Activated CD4-positive, alpha-beta T cell treated with anti-CD3 and anti-CD28 coated beads, Interleukin-10, Interleukin-2, amounts not matched to agents 100 ng/mL and 50 ng/mL, durations not matched to agents 16 hours and 8 hours (primary cell): ENCODE results near the gene ANGPTL2.

ENCODE experiments used
- DNase-seq: peaks from one replicate; pipeline ENCODE4 v3.0.0-alpha.2; 2020

ANGPTL2 gene

DNA sequence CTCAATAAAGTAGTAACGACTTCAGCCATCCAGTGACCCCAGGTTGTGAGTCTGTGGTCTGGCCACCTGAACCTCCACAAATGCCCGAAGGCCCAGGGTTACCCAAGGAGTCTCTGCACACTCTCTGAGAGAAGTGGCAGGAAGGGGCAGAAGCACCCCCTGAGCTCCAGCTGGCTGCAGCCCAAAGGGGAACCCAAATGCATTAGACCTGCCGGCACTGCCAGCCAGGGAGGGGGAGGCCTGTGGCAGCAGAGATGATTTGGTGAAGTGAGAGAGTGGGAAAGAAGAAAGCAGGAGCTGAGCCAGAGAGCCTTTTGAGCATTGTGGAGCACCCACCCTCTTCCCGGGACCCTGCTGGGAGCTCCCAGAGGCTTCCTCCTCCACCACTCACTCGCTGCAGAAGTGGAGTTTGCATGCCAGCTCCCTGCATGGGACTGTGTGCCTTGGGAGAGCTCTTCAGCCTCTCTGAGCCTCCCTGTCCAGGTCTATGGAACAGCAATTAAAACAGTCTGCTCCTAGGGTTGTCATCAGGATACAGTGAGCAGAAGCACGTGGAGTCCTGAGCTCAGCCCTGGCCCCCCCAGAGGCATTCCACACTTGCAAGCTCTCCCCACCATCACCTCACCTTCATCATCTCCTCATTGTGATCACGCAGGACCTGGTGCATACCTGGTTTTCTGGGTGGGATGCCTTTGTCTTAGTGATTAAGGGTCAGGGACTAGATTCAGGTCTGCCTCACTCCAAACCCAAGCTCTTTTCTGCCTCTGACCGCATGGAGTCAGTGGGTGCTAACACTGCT, 13.8 kb upstream of the ANGPTL2 start:
- no peak for DNase-seq

DNA sequence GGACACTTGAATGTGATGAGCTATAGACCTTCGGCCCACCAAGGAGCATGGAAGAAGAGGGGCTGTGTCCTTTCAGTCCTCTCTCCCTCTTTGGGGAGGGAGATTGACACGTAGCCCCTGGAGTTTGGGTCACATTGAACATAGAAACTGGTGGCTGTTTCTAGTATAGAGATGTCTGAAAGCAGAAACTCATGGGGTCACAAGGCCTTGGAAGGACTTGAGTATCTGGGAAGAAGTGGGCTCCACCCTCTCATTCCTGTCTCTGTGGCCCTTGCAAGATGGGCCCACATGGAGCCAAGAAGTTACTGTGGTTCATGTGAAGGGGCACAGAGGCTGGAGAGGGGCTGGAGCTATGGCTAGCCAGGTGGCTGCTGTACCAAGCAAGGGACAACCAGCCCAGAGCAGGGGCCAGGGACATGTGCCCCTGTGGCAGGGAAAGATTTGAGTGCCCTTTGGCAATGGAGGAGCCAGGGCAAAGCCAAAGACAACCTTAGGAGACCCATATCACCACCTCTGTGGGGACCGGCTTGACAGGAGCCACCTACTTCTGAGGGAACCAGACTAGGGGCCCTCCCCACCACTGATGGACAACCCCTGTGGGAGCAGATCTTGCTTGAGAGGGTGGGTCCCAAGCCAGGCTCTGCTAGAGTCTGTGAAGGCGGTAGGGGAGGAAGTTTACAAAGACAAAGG, 12.8 kb upstream of the ANGPTL2 start:
- no peak for DNase-seq

DNA sequence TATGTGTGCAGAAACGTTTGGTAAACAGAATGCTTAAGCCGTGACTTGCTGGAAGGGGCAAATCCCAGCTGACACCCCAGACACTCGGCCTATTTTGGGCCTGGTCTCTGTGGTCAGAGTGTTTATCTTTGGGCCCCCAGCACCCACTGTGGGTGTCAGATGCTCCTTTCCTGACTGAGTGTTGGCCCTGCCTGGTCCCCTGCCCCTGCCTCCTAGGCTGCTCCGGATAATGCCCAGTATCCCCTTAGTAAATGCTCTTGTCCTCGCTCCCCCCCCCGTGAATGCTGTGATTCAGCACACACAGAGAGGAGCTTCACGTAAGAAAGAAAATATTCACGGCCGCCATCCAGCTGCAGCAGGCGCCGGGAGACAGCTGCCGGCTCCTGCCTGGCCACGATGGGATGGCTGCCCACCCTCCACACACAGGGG, 11.3 kb upstream of the ANGPTL2 start:
- DNase-seq = no peak

DNA sequence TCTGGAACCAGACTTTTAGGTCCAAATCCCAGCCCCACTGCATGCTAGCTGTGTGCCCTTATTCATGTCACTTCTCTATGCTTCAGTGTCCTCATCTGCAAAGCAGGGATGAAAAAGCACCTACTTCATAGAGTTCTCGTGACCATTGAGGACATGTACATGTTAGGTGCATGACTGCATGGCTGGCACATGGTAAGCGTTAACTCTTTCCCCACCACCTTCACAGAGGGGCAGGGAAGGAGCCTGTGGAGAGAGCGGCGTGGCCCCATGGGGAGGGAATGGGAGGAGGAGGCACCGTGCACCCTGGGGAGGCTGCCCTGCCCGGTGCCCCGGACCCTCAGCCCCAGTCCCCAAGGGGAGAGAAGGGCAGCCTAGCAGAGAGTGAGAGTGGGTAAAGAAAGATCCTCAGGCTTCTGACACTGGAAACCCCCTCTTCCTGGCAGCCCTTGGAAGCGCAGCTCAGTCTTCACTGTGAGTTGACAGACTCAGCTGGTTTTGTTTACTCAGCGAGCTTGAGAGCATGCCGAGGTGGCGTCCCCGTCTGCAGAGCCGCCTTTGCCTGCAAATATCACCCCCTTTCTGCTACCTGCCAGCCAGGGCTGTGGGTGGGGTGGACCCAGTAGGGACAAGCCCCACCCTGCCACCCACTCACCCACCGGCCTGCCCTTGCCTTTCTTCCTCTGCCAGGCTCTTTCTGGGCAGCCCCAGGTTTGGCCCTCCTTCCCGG, 10.6 kb upstream of the ANGPTL2 start:
- no peak for DNase-seq

DNA sequence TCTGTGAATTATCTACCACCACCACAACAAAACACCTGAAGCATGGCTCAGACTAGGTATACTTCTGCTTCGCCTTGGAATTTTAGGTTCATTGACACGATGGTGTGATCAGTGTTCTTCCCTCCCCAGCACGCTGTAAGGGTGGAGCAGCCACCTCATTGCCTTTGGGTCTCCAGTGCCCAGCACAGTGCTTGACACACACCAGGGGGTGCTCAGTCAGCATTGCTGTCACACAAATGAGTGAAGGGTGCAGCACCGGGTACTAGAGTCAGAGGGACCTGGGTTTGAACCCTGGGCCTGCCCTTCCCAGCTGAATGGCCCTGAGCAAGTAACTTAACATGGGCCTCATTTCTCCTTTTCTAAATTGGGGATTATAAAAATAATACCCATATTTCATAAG, 9.9 kb upstream of the ANGPTL2 start:
- no peak for DNase-seq

DNA sequence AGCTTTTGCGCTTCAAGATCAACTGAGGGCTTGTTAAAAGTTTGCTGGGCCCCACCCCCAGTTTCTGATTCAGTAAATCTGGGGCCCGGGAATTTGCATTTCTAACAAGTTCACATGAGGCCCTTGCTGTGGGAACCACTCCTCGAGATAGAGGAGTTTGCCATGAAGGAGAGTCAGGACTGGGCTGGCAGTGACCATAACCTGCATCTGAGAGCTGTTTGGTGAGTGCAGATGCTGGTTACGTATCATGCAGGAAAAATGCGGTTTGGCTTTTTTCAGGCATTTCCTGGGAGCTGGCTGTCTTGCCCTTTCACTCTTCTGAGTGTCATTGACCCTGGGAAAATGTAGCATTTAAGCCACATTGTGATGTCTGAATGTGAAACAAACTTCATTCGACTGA, 9.4 kb upstream of the ANGPTL2 start:
- no peak for DNase-seq

DNA sequence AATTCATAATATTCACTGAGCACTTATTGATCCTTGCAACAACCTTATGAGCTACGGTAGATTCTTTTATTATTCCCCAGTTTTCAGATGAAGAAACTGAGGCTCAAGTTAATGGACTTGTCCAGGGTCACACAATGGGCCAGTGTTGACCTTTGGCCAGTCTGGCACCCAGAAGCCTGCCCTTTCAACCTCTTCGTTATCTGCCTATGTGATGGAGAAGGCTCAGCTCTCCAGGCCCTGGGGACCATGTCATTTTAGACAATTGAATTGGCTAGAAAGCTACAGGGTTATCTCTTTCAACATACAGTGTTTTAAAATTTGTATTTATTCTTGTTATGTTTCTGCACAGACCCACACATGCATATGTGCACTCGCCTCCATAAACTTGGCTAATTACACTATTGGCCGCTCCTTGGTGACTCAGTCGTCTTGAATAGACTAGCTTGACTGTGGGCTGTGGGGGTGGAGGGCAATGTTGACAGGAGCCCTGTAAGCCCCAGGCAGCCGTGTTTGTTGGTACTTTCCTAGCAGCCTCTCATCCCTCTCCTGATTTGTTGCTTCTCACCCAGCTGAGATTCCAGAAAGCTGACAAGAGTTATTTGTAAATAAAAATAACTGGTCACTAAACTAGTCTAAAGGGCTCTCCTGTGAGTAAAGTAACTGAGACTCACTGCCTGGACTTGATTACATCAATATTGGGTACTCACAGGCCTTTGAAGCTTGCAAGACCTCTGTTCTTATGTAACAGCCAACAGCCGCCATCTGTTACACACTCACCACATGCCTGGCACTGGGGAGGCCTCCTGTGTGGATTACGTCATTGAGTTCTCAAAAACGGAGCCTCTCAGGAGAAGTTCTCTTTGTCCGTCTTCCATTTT, 8.5 kb upstream of the ANGPTL2 start:
- no peak for DNase-seq

DNA sequence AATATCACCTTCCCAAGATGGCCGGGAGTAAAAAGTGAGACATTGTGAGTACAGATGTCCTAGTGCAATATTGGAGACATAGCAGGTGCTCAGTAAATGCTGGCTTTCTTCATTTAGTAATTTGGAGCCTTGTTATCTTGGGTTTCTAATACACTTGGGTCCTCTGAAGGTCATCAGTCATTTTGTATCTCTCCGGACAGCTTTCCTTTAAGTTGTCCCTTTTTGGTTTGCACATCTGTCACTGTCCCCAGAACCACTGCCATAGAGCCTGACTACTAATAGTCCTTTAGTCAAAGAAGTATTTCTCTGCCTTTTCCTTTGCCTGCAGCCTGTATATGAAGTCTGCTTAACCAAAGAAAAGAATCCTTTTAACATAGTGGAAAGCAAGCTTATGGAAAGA, 7.8 kb upstream of the ANGPTL2 start:
- DNase-seq = no peak

DNA sequence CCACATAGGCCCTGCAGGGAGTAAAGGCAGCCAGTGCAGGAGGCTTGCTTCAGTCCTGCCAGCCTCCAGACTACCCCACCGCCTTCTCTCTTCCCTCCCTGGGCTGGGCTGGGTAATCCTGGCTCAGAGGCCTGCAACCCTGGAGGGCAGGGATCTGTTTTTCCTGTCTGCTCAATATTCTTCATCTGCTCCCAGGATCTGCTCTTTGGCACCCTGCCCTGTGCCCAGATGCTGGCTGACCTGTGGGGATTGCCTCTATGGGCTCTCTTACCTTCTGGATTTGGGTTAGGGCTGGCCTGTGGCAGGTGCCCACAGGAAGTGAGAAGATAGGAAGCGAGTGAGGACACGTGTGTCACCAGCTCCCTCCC, 7.3 kb upstream of the ANGPTL2 start:
- DNase-seq = no peak

DNA sequence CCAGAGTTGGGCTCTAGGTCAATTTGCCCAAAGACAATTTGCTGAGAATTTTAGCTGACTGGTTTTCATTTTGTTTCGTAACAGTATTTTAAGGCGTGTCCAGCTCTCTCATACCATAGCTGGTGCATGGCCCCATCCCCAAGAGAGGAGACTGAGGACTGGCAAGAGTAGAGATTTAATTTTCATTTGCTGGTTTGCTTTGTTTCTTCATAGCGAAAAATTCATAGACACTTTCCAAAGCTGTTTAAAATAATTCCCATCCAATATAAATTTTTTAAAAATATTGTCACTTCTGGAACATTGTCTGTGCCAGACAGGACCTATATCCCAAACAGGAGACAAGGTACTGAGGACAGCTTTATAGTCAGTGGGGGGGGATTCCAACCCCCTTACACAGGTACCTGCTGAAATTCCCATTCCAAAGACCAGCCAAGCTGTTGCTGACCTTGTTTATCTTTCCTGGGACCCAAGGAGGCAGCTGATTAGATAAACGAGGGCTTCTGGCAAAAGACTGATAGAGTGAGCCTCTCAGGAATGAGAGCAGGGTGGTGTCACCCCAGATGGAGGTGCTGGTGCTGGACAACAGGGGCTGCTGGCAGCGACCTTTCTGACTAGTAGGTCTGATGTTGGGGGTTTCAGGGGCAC, 6.8 kb upstream of the ANGPTL2 start:
- DNase-seq = no peak

DNA sequence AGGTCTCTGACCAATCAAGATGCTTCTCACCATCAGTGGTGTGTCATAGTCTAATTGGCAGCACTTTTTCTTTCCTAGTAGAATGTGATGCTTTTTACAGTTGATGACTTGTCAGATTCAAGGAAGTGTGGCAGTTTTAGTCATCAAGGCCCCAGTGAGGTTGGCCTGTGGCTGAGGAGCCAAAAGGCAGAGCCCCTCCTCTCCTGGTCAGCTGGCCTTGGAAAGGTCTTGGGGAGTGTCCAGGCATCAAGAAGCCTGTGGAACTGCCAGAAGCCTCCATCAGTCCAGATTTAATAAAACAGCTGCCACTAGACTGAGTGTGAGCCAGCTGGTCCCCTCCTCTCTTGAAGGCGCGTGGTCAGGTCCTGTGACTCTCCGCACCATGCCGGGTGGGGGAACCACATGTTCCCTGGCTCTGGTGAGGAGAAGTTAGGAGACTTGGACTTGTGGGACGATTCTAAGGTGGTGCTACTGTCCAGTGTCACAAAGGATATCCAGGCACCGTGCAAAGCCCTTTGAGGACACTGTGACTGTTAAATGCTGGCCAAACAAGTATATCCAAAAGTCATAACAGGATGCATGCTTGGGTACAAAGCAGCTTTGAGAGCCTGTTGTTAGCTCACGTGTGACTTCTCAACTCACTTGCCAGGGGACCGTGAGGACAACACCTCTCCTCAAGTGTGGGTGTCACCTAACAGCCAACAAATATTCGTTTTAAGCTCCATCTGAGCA, 6.1 kb upstream of the ANGPTL2 start:
- DNase-seq = no peak

DNA sequence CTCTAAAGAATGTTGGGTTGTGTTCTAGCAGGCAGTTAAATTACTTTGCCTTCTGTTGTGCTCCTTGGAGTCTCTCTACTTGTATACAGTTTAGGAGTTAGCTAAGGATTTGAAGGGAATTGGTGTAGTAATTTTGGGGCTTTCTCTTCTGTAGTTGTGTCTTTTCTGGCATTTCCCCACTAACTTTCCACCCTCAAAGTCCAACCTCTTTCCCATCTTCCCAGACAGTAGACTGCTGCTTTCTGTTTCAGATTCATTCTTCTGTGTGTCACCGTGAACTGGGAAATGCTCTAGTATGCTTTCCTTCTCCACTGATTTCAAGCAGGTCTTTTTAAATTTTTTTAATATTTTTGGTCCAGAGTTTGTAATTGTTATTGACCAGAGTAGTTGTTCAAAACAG, 4.5 kb upstream of the ANGPTL2 start:
- DNase-seq = no peak

DNA sequence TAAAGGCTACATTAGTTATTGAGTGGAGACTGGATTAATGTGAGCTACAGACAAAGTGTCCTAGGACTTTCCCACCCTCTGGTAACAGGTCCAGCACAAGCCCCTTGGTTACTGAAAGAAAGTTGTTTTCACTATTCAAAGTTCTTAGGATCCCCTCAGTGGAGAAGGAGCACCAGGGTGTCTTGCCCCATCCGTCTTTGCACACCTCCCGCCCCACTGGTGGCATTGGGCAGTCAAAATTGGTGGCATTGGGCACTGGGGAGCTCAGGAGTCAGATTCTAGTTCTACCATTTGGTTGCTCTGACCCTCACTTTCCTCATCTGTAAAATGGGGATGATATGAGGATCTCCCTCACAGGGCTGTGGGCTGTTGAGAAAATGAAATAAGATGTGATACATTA, 2.4 kb upstream of the ANGPTL2 start:
- no peak for DNase-seq

DNA sequence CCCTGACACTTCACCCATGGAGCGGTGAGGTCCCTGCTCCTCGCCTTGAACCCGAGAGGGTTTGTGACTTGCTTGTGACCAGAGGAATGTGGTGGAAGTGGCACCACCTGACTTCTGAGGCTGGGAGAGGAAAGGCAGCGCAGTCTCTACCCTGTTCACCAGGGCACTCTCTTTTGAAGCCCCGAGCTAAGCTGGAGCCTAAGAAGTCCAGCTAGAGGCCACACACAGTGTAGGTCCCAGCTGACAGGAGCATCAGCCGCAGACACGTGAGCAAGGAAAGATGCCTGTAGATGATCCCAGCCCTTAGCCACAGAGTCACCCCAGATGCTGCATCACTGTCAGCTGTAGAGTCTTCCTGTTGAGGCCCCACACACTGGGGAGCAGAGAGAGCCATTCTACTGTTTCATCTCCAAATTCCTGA, 1.7 kb upstream of the ANGPTL2 start:
- DNase-seq = no peak

DNA sequence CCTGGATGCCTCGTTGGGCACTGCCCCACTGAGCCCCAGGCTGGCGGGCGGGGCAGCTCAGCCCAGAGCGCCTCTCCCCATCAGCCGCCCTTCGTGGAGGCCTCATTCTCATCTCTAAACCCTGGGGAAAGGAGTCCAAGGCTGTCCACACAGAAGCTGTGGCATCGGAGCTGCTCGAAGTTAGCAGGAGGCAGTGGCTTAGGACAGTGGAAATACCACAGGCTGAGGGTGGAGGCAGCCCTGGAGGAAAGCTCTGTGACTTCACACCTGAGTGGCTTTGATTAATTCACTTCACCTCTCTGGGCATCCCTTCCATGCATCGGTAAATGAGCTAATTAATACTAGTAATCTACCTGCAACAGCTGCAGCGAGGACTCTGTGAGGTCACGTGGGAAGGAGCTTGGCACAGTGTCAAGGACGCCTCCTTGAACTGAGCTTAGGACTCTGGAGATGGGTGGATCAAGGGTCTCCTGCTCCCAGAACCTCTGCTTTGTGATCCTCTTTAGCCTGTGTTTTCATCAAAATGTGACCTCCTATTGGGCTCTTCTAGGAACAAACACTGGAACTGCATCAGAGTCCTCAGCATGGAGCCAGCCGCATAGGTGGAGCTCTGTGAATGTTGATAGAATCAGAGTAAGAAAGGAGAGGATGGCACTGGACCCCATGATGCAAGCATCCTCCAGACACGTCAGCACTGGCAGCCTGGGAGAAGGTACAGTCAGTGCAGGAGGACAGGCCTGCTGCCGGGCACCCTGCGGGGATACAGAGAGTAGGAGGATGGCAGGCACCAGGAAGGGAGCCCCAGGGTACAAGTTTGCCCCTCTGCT, 842 bp upstream of the ANGPTL2 start:
- DNase-seq = no peak

DNA sequence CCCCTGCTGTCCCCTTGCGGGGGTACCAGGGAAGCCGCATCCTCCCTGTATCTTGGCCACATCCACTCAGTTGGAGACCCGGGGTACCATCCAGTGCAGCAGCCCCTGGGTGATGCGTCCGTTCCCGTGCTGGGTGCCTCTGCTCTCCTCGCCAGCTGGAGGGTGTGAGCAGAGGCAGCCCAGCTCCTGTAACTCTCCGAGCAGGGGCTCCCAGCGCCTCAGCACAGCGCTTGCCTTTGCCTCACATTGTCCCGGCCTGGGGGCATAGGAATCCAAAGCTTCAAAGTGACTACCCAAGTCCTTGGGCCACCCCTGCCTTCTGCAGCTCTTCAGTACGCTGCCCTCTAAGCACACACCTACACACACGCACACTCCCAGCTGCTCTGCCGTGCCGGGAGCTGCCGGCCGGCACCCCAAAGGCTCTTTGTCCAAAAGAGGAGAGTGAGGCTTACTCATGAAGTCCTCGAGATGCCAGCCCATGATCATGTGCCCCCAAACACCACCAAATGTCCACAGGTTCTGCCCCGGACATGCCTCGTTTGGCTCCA, 733 bp downstream of the ANGPTL2 start:
- DNase-seq = no peak

DNA sequence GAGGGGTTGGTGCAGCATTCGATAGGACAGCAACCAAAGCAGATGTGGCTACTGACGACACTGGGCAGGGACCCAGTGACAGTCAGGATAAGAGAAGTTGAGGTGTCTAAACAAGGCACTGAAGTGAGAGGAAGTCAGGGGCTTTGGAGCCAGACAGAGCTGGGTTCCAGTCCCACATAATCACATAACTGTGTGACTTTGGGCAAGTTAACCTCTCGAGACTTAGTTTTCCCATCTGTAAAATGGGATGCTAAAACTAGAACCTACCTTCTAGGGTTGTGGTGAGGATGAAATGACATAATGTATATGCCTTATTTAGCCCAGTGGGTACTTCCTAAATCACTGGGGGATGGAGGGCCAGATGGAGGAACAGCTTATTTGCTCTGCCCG, 3.1 kb downstream of the ANGPTL2 start:
- no peak for DNase-seq

DNA sequence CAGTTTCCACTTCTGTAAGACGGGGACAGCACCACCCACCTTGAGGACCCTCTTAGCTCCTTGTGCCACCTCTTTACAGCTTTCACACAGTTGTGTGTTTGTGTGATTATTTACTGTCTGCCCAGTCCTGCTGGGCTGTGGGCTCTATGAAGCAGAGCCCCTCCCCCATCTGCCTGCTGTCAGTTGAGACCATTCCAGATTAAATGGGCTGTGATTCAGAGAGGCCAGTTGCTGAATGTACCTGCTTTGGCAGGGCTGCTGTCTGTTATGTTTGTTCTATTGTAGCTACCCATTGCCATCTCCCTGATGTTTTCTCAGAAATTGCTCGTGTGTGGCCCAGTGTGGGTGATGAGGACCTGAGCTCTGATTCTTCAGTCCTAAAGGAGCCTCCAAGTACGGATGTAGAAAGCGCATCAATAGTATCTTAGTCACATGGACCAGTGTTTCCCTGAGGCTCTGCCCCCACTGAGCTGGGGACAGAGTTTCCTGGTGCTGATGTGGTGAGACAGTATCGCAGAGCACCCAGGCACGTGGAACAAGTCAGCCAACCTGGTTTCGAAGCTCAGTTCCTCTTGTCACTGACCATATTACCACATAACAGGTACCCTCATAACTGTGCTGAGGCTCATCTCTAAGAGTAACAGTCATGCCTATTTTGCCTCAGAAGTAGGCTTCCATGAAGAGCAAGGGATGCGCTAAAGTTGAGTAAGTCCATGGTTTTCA, 3.7 kb downstream of the ANGPTL2 start:
- no peak for DNase-seq

DNA sequence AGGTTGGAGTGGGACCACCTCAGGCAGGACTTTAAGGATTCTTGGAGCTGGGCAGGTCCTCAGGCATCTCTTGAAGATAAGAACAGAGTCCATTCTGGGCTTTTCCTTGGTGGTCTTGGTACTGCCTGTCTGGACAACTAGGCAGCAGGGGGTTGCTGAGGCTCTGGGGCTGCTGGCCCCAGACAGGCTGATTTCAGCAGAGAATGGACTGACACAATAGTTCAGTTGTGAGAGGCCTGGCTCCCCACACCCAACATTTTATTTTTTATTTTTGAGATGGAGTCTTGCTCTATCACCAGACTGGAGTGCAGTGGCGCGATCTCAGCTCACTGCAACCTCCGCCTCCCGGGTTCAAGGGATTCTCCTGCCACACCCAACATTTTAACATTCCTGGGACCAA, 4.6 kb downstream of the ANGPTL2 start:
- no peak for DNase-seq

DNA sequence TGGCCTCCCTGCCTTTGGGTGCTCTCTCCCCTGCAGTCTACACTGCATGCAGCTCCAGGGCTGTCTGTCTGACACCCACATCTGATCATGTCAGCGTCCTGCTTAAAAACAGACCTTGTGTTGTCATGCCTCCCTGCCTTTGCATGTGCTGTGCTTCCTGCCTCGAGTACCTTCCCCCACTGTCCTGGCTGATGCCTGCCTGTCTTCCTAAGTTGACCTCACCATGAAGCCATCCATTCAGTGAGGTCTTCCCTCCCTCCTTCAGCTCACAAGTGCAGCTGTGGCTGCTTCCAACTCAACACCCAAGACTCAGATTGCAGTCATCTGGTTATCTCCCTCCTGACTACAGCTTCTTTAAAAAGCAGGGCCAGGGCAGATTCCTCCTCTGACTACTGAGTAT, 5.5 kb downstream of the ANGPTL2 start:
- DNase-seq = no peak
